Activated CD8-positive, alpha-beta memory T cell treated with anti-CD3 and anti-CD28 coated beads for 36 hours (primary cell): ENCODE results near the gene SPATS2L. TPM values are rescaled to one million over a fixed set of nuclear protein-coding genes. Genes with fewer than 3 reads are reported as not detected.

ENCODE experiments used
- CTCF ChIA-PET: fragments of 350-600 bp; sonication (Branson Sonifier 250); formaldehyde crosslinking; loops from one replicate; lab custom pipeline; 2021; ENCODE audit warnings: antibody characterized with exemption; lab: Charles Lee
- POLR2A ChIA-PET: fragments of 350-600 bp; sonication (Branson Sonifier 250); formaldehyde crosslinking; loops from one replicate; lab custom pipeline; 2021; ENCODE audit warnings: antibody characterized with exemption; lab: Charles Lee
- total RNA-seq, 2 experiments: library from RNA; stranded (reverse); gene quantifications; one replicate each; pipeline ENCODE4 v1.2.3, GENCODE V29; 2021

Gene SPATS2L
- total RNA-seq, 2 experiments from 2014 or later = 14.1 to 17.7 TPM

DNA sequence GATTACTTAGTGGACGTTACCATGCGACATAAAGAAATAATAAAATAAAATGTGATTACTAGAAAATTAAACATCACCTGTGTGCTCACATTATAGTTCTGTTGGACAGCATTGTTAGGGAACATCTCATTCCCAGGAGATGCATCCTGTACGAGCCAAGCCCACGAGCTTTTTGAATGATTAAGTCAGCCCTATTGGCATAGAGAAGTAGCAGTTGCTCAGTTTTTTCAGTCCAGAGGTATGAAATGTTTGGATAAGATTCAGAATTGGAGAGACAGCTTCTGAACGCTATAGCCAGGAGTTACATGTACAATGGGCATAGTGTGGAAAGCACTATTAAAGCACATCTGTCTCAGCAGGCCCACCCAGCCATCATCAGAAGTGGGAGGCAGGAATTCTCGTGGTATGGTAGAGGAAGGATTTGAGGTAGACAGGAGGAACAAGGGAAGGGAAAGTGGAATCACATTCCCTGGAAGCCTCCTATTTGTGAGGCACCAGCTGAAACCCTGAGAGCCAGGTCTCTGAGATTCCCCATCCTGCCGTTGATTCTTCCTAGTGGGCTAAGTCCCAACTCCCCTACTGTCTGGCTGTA lies 8.6 kb downstream of the SPATS2L start:
- ChIA-PET POLR2A (no interaction called here), CTCF (no interaction called here)

DNA sequence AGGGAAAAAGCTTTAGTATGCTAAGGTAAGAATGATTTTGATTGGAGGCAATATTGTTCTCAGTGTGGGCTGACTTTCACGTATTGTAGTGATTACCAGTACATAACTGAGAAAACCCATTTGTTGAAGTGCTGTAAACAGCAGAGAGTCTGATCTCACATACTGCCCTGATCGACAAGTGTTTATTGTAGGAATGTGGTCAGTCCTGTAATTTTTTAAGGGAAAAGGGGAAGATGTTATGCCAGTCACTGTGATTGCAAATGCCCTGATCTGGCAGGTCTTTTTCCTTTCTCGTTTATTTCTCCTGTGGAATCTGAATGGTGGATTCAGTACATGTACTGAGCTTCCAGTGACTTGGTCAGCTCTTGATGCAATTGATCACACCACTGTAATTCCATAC lies 11.5 kb downstream of the SPATS2L start:
- ChIA-PET POLR2A (no interaction called here), CTCF (no interaction called here)

DNA sequence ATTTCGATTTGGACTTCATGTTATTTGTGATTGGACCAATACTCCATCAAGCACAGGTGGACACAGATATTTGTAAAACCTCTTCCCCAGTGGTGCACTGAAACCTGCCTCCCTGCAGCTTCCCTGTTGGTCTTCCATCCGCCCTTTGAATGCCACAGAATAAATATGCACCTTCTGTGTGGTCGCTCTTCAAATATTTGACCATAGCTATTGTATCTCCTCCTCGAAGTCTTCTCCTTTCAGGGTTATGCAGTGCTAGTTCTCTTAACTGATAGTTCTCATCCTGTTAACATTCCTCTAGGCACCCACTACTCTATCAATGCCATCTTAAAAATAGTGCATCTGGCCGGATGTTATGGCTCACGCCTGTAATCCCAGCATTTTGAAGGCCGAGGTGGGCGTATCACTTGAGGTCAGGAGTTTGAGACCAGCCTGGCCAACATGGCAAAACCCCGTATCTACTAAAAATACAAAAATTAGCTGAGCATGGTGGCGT lies 12.5 kb downstream of the SPATS2L start:
- ChIA-PET POLR2A (no interaction called here), CTCF (no interaction called here)

DNA sequence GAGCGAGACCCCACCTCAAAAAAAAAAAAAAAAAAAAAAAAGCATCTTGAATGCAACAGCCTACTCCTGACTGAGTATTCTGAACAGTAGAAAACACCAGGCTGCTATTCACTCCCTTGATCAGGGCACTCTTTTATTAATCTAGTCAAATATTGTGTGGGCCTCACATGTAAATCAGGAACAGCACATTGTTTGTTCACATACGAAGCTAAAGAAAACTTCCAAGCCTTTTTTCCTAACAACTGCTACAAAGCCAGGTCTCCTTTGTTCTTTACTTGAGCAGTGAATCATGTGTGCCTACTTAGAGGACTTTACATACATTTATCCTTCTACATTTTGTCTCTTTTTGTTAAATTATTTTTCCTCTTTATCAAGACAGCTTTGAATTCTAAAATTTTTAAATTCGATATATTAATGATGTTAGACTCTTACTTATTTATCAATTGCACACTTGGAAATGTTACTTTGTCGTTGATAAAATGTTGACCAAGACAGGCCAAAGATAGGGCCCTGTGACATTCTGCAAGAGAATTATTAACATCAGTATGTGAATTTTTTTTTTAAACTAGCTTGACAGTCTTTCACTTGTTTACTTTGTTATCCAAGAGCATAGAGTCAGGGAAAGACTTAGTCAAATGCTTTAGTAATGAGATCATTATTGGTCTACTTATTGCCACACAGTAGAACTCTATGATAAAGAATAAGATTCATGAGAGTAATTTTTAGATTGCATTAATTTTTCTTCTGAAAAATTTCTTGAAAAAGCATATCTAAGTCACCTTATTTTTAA lies 13.2 kb downstream of the SPATS2L start:
- POLR2A ChIA-PET = no interaction called here
- CTCF ChIA-PET = interaction anchor here (0.7 kb wide), 1 partner anchor 369 kb away, joined by 4 read pairs; no protein-coding TSS in a partner anchor

DNA sequence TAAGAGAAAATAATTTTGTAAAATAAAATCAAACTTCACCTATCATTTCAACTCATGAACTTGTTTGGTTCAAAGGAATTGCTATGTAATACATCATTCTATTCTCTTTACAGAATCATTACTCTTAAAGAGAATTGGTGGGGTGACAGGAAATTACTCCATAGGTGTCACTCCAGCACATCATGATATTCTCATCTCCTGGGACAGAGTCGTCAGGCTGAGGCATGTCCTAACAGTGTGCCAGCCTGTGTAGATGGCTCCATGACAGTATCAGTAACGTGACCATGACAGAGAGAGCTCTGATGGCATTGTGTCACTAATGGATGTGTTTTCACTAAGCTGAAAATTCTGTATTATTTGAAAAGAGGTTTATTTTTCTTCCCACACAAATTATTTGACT lies 13.9 kb downstream of the SPATS2L start:
- POLR2A ChIA-PET = no interaction called here
- CTCF ChIA-PET = no interaction called here

DNA sequence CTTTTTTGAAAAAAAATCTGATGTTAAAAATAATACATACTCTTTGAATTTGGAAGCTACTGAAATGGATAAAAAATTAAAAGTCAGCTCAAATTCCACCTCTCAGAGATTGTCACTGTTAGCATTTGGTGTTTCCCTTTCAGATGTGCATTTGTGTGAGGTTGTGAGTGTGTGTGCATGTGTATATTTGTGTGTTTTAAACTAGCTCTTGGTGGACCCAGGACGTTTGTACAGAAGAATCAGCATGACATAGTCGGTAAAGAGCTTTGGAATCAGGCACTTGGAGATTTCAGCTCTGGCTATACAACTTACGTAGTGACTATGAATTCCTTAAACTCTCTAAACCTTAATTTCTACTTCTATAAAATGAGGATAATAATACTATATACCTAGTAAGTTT lies 14.5 kb downstream of the SPATS2L start:
- ChIA-PET CTCF (no interaction called here), POLR2A (no interaction called here)

DNA sequence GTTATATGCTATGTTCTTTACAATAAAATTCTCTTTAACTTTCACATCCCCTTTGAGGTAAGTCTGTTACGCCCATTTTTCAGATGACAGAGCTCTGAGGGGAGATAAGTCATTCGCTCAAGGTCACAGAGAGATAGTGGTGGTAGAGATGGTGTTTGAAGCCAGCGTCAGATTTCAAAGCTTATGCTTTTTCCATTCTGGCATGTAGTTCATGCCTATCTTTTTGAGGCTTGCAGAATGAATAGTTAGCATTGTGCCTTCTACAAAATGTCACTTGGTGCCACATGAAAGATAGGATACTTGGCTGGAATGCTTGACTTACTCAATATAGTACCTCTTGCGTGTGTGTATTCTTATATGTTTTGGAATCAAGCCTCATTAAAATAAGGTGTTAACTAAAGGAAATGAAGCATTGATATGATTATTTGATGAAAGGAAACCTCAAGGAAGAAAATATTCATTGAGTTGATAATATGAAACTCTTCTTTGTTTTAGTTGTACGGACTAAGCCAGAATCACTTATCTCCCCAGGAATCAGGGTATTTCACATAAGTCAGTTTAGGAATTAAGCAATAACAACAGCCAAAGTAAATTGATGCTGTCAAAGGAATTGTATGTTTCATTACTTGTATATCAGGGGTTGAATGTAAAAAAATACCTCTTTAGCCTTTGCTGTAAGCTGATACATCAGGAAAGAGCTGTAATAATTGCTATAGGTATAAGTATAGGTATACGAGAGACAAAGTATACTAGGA lies 15.5 kb downstream of the SPATS2L start:
- ChIA-PET CTCF (no interaction called here), POLR2A (no interaction called here)

DNA sequence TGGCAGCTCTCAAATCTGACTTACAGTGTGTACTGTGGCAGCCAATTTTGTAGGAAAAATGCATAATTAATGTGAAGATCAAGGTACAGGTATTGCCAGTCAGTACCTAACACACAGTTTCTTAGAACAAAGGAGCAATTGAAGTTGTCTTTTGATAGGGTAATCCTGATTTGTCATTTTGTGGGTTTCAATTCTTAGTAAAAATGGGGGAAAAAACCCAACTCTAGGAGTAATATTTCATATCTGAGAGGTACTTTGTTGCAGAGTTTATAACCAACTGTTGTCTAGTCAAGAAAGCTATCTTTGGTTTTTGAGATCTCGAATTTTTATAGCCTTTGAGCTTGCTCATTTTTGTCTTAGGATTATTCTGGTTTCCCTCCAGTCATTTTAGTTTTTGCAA lies 16.1 kb downstream of the SPATS2L start:
- ChIA-PET POLR2A (no interaction called here), CTCF (no interaction called here)

DNA sequence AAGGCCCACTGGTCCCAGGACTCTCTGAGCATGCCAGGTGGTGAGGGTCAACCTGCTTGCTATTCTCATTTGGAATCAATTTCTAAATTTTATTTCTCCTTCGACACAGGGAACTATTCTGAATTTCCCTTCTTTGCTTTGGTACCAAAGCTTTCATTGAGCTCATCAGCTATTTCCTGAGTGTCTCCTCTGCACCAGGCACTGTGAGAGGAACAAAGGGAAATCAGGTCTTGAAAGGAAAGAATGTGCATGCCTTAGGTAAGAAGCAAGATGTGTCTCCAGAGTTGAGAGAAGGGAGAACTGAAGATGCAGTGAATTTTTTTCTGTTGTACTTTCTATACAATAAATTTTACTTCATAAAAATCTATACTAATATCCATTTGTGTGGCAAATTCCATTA lies 17.9 kb downstream of the SPATS2L start:
- CTCF ChIA-PET = interaction anchor here (1.2 kb wide), 1 partner anchor 157 kb away, joined by 3 read pairs; no protein-coding TSS in a partner anchor
- POLR2A ChIA-PET = no interaction called here

DNA sequence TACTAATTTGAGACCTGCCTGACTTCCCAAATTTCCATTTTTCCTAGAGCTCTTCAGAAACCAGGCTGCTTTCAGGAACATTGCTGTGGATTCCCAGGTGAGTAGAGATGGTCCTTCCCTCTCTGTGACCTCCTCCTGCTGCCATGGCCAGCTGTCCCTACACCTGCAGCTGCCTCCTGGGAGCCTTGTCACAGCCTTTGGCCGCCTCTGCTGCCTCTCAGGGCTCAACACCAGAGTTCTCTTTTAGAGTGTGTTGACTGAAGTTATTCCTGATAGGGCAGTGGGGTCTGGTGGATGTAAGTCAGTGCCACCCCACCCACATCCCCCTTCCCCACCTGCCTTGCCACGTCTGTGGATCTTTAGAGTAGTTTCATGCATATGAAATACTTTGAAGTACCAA lies 22.9 kb downstream of the SPATS2L start:
- ChIA-PET CTCF (no interaction called here), POLR2A (no interaction called here)

DNA sequence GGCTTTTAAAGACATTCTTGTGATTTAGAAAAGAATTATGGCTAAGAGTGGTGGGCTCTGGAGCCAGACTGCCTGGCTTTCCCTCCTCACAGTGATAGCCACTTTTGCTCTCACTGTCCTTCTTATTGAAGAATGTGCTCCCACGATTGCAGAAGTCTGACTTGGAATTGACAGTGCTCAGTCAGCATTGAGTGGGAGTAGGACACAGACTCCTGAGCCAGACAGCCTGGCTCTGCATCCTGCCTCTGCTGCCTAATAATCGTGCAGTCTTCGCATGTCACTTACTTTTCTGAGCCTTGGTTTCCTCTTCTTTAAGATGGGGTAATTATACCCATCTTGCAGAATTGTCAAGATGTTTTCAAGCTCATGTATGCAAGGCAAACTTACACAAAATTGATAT lies 23.3 kb downstream of the SPATS2L start:
- ChIA-PET CTCF (no interaction called here), POLR2A (no interaction called here)

DNA sequence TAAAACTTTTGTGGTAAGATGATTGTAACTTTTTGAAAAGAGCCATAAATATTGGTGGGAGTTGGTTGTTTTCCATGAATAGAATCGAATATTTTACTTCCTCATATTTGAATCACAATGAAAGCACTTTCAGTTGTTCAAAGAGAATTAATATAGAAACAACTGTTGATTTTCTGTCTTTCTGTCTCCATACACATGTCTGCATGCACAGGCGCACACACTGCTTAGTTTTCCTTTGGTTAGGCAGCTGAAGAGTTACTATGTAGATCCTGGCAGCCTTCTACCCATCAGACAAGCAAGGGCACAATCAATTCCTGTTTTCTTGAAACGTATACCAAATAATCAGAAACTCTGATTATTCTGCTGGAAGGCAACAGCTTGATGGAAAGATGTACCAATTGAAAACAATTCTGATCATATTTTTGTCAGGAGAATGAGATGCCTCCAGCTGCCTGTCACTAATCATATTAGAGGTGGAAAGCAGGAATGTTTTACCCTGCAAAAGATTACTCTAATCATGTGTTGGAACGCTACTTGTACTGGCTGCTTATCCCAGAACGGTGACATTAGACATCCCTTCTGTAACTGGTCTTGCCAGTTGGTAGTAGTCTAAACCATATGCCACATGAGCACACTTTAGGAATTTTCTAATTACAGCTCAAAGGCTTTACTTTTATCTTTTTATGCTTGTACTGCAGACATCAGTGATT lies 24.0 kb downstream of the SPATS2L start:
- ChIA-PET CTCF (no interaction called here), POLR2A (no interaction called here)

DNA sequence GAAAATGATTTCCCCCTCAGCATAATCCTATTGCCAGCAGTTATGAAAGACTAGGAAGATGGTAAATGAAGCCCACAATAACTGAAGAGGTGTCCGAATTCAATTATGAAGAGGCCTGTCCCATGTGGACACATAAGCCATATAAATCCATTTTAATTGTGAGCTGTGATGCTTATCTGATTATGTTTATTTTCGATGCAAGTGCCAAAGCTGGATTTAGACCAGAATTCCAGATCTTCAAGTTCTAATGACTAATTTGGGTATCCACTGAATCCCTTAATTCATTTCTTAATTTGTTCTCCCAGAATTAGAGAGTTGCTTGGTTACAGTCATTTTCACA lies 24.5 kb downstream of the SPATS2L start:
- ChIA-PET CTCF (no interaction called here), POLR2A (no interaction called here)

DNA sequence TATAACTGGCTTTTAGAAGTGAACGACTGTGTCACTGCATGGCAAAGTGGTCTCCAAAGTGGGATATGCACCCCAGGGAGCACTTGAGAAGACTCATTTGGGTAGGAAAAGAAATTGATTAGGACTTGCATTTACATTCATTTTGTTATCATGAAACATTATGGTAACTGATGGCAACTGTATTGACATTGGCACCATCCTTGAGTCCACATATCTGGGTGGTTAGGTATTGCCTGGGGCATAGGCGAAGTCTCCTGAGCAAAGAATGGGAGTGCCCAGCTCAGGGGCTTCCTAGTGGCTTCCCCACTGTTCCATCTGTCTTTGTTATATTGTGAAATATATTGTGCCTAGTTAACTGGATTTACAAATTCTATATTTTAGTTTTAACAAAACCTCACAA lies 29.2 kb downstream of the SPATS2L start:
- ChIA-PET POLR2A (no interaction called here), CTCF (no interaction called here)

DNA sequence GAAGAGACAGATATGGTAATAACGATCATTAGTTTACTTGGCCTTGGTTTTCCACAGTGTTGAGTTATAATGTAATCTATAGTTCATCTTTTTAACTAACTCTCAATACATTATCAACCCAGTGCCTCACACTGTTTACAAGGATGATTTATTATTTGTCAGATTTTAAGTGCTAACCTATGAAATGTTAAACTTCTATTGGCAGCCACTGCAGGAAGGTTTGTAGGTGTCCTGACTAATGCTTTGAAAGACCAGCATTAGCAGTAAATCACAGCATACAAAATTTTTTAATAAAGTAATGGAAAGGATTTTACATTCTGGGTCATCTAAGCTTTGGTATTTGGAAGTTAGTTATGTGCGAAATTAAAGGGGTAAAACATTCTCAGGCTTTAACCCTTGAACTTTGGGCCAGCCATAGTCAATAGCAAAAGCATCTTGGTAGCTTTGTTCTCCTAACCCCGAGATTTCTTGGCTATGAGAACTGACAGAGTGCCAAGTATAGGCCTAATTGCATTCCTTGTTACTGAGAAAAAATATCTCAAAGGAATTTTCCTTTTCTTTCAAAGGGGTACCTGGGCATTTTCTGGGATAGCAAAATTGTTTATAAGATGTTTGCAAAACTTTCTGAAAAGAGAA lies 30.6 kb downstream of the SPATS2L start:
- CTCF ChIA-PET = no interaction called here
- POLR2A ChIA-PET = no interaction called here

DNA sequence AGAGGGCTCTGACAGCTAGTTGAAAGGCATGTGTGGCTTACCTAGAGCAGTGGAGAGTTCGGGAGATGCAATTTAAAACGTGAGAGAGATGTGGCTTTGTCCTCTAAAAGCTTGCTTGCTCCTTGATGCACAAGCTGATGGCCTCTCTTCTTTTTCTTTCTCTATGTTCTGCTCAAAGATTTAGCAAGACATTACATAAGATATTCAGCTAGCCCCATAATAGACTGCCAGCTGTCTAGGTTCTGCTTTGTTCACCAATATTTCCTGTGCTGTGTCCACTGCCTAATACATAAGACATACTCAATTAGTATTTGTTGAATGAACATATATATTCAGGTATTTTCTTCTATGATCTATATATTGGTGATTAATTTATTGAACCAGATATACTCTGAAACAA lies 31.1 kb downstream of the SPATS2L start:
- POLR2A ChIA-PET = no interaction called here
- CTCF ChIA-PET = no interaction called here

DNA sequence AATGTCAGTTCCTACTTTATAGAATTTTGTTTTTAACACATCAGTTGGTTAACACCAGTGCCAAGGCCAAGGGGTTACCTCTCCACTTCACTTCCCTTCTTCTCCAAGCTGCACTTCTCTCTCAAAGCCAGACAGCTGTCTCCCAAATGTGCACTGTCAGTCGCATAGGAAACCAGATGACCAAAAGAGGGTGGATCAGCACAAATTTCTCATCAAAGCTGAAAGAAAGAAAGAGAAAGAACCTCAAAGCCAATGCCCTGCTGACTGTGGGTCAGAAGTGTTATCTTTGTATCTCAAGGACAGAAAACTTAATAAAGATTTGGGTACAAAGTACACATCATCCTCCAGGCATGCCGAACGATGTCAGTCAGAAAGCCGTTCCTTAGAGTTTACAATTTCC lies 32.2 kb downstream of the SPATS2L start:
- POLR2A ChIA-PET = no interaction called here
- CTCF ChIA-PET = no interaction called here

DNA sequence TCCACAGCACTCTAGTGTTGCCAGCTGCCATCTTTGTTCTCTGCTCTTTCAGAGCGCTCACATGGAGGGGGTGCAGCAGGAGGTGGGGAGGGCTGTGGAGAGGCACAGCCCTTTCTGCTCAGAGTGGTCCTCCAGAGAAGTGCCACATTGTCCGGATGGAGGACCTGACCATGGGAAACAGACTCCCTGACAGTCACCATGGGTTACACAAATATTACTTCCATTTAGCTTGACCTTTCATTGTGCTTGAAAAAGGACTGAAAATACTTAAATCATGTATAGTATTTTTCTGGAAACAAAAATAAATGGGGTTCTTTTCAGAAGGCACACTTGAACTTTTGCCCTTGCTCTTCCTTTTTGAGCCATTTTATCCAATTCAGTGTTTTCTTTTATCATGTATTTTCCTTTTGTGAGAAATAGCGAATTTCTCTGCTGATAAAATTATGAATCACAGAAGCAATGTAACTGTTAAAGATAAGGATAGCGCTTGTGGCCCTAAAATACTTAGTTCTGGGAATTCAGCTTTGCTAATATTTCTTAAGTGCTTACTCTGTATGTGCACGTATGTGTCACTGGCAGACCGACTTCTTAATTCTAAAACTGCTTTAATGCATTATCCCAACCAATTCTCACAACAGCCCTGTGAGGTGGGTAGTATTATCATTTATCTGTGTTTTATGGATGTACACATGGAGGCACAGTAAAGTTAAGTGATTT lies 34.2 kb downstream of the SPATS2L start:
- ChIA-PET CTCF (no interaction called here), POLR2A (no interaction called here)

DNA sequence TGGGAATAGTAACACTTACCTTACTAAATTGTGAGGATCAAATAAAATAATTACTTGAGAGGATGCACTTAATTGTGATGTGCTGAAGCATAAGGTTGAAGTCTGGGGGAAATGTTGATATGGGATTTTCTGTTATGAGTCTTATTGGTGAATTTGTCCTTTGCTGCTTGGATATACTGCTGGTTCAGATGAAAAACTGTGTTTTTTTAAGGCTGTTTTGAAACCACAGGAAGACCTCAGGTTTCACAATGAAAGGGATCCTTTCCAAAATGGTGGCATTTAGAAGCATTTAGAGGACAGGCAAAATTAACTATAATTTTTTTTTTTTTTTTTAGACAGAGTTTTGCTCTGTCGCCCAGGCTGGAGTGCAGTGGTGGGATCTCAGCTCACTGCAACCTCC lies 34.9 kb downstream of the SPATS2L start:
- ChIA-PET CTCF (no interaction called here), POLR2A (no interaction called here)
